ENCODE data around the gene MCC. TPM values are rescaled to one million over a fixed set of nuclear protein-coding genes. Genes with fewer than 3 reads are reported as not detected.

MCC gene
- total RNA-seq, 2 experiments from 2014 or later, result 0.25 TPM; not detected in 1

DNA sequence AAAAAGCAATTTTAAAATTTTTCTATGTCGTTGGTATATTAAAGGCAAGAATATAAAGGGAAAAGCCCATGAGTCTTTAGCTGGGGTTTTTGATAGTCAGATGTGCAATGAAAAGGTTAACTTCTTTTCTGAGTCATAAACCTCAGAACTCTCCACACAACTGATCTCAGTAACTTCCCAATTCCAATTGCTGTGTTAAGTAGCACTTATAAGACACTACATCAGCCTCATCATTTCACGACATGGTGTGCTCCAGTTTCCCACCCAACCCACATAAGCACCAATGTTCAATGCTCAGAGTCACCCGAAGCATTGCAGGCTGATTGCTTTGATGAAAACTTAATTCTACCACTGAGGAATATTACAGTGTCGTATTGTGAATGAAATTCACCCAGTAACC is 209.3 kb downstream of the MCC start:
- no peak for DNase-seq (ENCODE audit: low spot score)
- ChIA-PET POLR2A (interaction anchor here (1.0 kb wide), 1 partner anchor 11 kb away, joined by 3 read pairs; no protein-coding TSS in a partner anchor), CTCF (ENCODE audit: unreplicated experiment) (no interaction called here)

DNA sequence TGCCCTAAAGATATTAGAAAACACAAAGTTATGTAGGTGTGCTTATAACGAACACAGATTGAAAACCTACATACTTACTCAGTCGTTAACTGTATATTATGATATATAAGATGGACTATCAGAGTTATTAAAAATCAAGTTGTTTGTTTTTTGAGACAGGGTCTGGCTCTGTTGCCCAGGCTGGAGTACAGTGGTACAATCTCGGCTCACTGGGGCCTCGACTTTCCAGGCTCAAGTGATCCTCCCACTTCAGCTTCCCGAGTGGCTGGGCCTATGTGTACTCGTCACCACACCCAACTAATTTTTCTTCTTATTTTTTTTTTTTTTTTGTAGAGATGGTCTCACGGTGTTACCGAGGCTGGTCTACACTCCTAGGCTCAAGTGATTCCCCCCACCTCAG is 211.8 kb downstream of the MCC start:
- Histone ChIP-seq H3K4me3 (ENCODE audit: low read depth, low read length, poor library complexity, severe bottlenecking) (no peak overlapping the region), H3K9me3 (ENCODE audit: low read length) (no peaks in the 10 kb centered on the region), H3K79me2 (ENCODE audit: insufficient read depth, low read depth, low read length) (no peaks in the 10 kb centered on the region), H4K20me1 (ENCODE audit: insufficient read depth, low read length) (no peaks in the 10 kb centered on the region), H3K4me2 (ENCODE audit: low read length) (no peak overlapping the region), H2AFZ (ENCODE audit: low read length) (no peak overlapping the region), H3K9me2 (ENCODE audit: insufficient read depth, low read length) (no peaks in the 10 kb centered on the region), H3K36me3 (ENCODE audit: insufficient read depth, low read length) (no peaks in the 10 kb centered on the region), H3K4me1 (ENCODE audit: insufficient read depth, low read length, poor library complexity, severe bottlenecking) (no peaks in the 10 kb centered on the region), H3K27ac (ENCODE audit: low read depth, low read length, poor library complexity, severe bottlenecking) (no peak overlapping the region)
- intact Hi-C loops (cut with micrococcal nuclease; ENCODE audit: unreplicated experiment), result no loop called here
- ChIA-PET POLR2A (interaction anchor here (0.7 kb wide), 1 partner anchor 293 kb away, joined by 4 read pairs; no protein-coding TSS in a partner anchor), CTCF (ENCODE audit: unreplicated experiment) (interaction anchor here (0.6 kb wide), 1 partner anchor 300 kb away, joined by 3 read pairs; the partner anchor contains the start of gene DCP2)
- DNase-seq (ENCODE audit: low spot score), result no peak
- BruUV-seq (replicated peaks), result no TSS peak
- TF ChIP-seq EZH2phosphoT487 (IDR thresholded peaks at IDR 0.05; ENCODE audit: borderline replicate concordance, low read depth, low read length) (no peak), CTCF (conservative IDR thresholded peaks at IDR 0.05; ENCODE audit: low read length) (no peak)

More for the DNA sequence above, 209.3 kb downstream of the MCC start:
- Histone ChIP-seq H4K20me1 (ENCODE audit: insufficient read depth, low read length) (no peaks in the 10 kb centered on the region), H3K36me3 (ENCODE audit: insufficient read depth, low read length) (no peaks in the 10 kb centered on the region), H3K9me2 (ENCODE audit: insufficient read depth, low read length) (no peaks in the 10 kb centered on the region), H3K9me3 (ENCODE audit: low read length) (no peaks in the 10 kb centered on the region), H3K4me2 (ENCODE audit: low read length) (no peak overlapping the region), H2AFZ (ENCODE audit: low read length) (no peak overlapping the region), H3K4me1 (ENCODE audit: insufficient read depth, low read length, poor library complexity, severe bottlenecking) (no peaks in the 10 kb centered on the region), H3K27ac (ENCODE audit: low read depth, low read length, poor library complexity, severe bottlenecking) (no peak overlapping the region), H3K4me3 (ENCODE audit: low read depth, low read length, poor library complexity, severe bottlenecking) (no peak overlapping the region), H3K79me2 (ENCODE audit: insufficient read depth, low read depth, low read length) (no peaks in the 10 kb centered on the region)
- intact Hi-C loops (cut with micrococcal nuclease; ENCODE audit: unreplicated experiment), result no loop called here
- BruUV-seq (replicated peaks), result no TSS peak
- TF ChIP-seq EZH2phosphoT487 (IDR thresholded peaks at IDR 0.05; ENCODE audit: borderline replicate concordance, low read depth, low read length) (no peak), CTCF (conservative IDR thresholded peaks at IDR 0.05; ENCODE audit: low read length) (no peak)

- BruUV-seq (replicated peaks), result no TSS peak
- POLR2A ChIA-PET, result interaction anchor here (0.6 to 1.3 kb wide), 2 partner anchors 9 to 501 kb away, joined by 3 to 4 read pairs; no protein-coding TSS in a partner anchor
- Histone ChIP-seq H3K4me3 (ENCODE audit: low read depth, low read length, poor library complexity, severe bottlenecking) (no peak overlapping the region), H2AFZ (ENCODE audit: low read length) (no peak overlapping the region), H3K4me1 (ENCODE audit: insufficient read depth, low read length, poor library complexity, severe bottlenecking) (no peaks in the 10 kb centered on the region), H3K4me2 (ENCODE audit: low read length) (no peak overlapping the region), H3K9me2 (ENCODE audit: insufficient read depth, low read length) (no peaks in the 10 kb centered on the region), H3K9me3 (ENCODE audit: low read length) (no peaks in the 10 kb centered on the region), H4K20me1 (ENCODE audit: insufficient read depth, low read length) (no peaks in the 10 kb centered on the region), H3K79me2 (ENCODE audit: insufficient read depth, low read depth, low read length) (no peaks in the 10 kb centered on the region), H3K27ac (ENCODE audit: low read depth, low read length, poor library complexity, severe bottlenecking) (no peak overlapping the region), H3K36me3 (ENCODE audit: insufficient read depth, low read length) (no peaks in the 10 kb centered on the region)
- intact Hi-C loops (cut with micrococcal nuclease; ENCODE audit: unreplicated experiment), result no loop called here
- CTCF ChIA-PET (ENCODE audit: unreplicated experiment), result interaction anchor here (0.6 kb wide), 1 partner anchor 300 kb away, joined by 3 read pairs; the partner anchor contains the start of gene DCP2
- no peak for TF ChIP-seq CTCF (conservative IDR thresholded peaks at IDR 0.05; ENCODE audit: low read length)
- no peak for TF ChIP-seq EZH2phosphoT487 (IDR thresholded peaks at IDR 0.05; ENCODE audit: borderline replicate concordance, low read depth, low read length)
- DNase-seq (ENCODE audit: low spot score), result no peak
Observed at GRCh38 chr5:113276001-113276400, 212.3 kb downstream of the MCC start.
